GM12864 (cell line): ENCODE results near the gene HAP1.
"Not testable (repeated sequence)": the region's sequence is repeated elsewhere in the genome, so short reads cannot be mapped to it uniquely, and the experiment has no call there.

Experiments used
- DNase-seq: peaks from one replicate; pipeline ENCODE4 v3.0.0-alpha.2; 2011; ENCODE audit warnings: low read depth
- H3K4me3 ChIP-seq: 2 replicates; pipeline ENCODE4 v1.5.1; 2011; ENCODE audit warnings: mild to moderate bottlenecking, low read depth, low read length, control low read depth
- CTCF ChIP-seq: IDR thresholded peaks from 2 replicates; pipeline ENCODE4 v1.5.1; 2011; ENCODE audit warnings: low read depth, mild to moderate bottlenecking, moderate library complexity, low read length, control low read depth, inconsistent platforms; ENCODE audit errors: missing control alignments

HAP1 gene

GRCh38 chr17:41711669-41712400, 22.6 kb downstream of the HAP1 start, which contains the start of gene GAST:
Gene GAST (plus strand): TSS chr17:41712331. CDS start chr17:41715437, 3,106 bp downstream.
- no peak within 1 kb of the TSS for H3K4me3 ChIP-seq
- no peak for DNase-seq
- TF ChIP-seq CTCF, result no peak

DNA sequence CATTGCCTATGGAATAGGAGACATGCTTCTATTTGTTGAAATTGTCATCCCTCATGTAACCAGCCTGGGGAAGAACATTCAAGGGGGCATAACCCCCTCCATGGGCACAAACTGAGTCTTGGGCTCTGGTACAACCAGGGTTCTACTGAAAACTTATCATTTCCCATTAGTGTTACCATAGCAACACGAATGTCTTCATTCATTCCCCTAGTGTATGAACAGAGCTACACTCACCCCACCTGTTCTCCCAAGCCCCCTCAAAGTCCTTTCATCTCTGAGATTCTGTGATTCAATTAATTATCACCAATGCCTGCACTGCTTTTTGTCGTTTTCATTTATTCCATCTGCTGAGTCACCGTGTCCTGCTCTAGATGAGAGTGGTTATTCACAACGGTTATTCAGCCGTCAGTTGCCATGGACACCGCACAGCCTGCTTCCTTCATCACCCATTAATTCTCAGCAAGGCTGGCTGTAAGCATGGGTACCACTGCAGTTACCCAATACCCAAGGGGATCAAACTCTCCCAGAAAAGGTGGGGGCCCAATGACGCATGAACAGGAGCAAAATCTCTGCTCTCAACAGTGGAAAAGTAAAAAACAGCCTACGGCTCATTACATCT, 23.9 kb downstream of the HAP1 start:
- H3K4me3 ChIP-seq, result no peak overlapping the region
- no peak for TF ChIP-seq CTCF
- no peak for DNase-seq

DNA sequence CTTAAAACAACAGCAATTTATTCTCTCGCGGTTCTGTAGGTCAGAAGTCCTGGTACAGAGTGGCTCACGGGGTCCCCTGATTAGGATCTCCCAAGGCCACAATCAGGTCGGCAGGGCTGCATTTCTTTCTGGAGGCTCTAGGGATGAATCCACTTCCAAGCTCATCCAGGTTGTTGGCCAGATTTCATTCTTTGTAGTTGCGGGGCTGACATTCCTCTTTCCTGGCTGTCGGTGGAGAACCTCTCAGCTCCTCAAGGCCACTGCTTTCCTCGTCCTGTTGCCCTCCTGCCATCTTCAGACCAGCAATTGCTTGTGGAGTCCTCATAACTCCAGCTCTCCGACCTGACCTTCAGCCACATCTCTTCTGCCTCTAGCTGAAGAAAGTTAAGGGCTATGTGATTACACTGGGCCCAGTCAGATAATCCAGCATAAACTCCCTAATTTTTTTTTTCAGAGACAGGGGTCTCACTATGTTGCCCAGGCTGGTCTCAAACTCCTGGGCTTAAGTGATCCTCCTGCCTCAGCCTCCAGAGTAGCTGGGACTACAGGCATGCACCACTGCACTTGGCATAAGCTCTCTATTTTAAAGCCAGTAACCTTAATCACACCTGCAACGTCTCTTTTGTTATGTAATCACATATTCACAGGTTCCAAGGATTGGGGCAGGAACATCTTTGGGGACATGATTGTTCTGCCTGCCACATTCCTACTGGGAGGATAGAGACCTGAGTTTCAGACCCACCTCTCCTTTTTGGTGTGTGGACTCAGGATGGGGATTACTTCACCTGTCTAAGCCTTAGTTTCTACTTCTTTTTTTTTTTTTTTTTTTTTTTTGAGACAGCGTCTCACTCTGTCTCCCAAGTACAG, 26.4 kb downstream of the HAP1 start:
- DNase-seq, result no peak
- no peak for TF ChIP-seq CTCF
- no peak overlapping the region for H3K4me3 ChIP-seq

- no peak for DNase-seq
- no peak overlapping the region for H3K4me3 ChIP-seq
- TF ChIP-seq CTCF, result no peak
Observed at GRCh38 chr17:41705271-41705991, 29.0 kb downstream of the HAP1 start.

DNA sequence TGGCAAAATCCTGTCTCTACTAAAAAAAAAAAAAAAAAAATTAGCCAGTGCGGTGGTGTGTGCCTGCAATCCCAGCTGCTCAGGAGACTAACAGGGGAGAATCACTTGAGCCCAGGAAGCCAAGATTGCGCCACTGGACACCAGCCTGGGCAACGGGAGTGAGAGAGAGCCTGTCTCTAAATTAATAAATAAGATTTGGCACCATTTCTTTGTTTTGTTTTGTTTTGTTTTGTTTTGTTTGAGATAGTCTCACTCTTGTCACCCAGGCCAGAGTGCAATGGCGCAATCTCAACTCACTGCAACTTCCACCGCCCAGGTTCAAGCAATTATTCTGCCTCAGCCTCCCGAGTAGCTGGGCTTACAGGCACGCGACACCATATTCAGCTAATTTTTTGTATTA, 31.7 kb downstream of the HAP1 start:
- no peak for TF ChIP-seq CTCF

DNA sequence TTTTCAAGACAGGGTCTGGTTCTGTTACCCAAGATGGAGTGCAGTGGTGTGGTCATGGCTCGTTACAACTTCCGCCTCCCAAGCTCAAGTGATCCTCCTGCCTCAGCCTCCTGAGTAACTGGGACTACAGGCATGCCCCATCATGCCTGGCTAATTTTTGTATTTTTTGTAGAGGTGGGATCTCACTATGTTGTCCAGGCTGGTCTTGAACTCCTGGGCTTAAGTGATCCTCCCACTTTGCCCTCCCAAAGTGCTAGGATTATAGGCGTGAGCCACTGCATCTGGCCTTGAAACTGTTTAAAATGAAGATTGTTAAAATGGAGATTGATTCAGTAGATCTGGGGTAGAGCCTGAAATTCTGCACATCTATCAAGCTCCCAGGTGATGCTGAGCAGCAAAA, 33.6 kb downstream of the HAP1 start:
- not testable (repeated sequence) for H3K4me3 ChIP-seq, DNase-seq

More for the DNA sequence above, 31.7 kb downstream of the HAP1 start:
- no peak overlapping the region for H3K4me3 ChIP-seq
- no peak for DNase-seq
